K562 (cell line): ENCODE results near the gene RNU11. TPM values are rescaled to one million over a fixed set of nuclear protein-coding genes. Genes with fewer than 3 reads are reported as not detected.

Source experiments
- CEBPZ ChIP-seq: fragments of 150-350 bp; IDR thresholded peaks from 2 replicates; pipeline ENCODE4 v1.6.1; 2014; ENCODE audit warnings: low read depth, mild to moderate bottlenecking, low read length, borderline replicate concordance
- CXXC5 ChIP-seq: fragments of 250-450 bp; sonication (Bioruptor Pico); IDR thresholded peaks from 2 replicates; pipeline ENCODE4 v1.8.0; 2022; ENCODE audit warnings: inconsistent platforms, mild to moderate bottlenecking, moderate library complexity
- ELF2 ChIP-seq: fragments of 250-450 bp; sonication (Bioruptor Pico); IDR thresholded peaks from 2 replicates; pipeline ENCODE4 v1.5.0; 2021; ENCODE audit warnings: mild to moderate bottlenecking
- GTF2A2 ChIP-seq: IDR thresholded peaks from 2 replicates; pipeline ENCODE4 v1.6.1; 2016; ENCODE audit warnings: mild to moderate bottlenecking, missing genetic modification characterization, missing compliant biosample characterization
- HBP1 ChIP-seq: fragments of 450-650 bp; formaldehyde crosslinking; IDR thresholded peaks from 2 replicates; pipeline ENCODE4 v1.4.0; 2022; ENCODE audit warnings: missing genetic modification characterization
- HDAC3 ChIP-seq: fragments of 450-650 bp; IDR thresholded peaks from 2 replicates; pipeline ENCODE4 v1.6.1; 2018; ENCODE audit warnings: borderline replicate concordance, mild to moderate bottlenecking, moderate library complexity; ENCODE audit not compliant: partially characterized antibody
- KAT7 ChIP-seq: sonication (generic); formaldehyde crosslinking; IDR thresholded peaks from 2 replicates; pipeline ENCODE4 v1.8.0; 2022; ENCODE audit warnings: missing genetic modification reagents, mild to moderate bottlenecking, borderline replicate concordance
- POLR2G ChIP-seq: fragments of 200-400 bp; formaldehyde crosslinking; IDR thresholded peaks from 2 replicates; pipeline ENCODE4 v1.6.1; 2017; ENCODE audit warnings: low read depth, mild to moderate bottlenecking, antibody characterized with exemption, low read length, moderate library complexity
- SNAPC5 ChIP-seq: fragments of 250-450 bp; sonication (Bioruptor Pico); IDR thresholded peaks from 2 replicates; pipeline ENCODE4 v1.8.0; 2021; ENCODE audit warnings: moderate library complexity, mild to moderate bottlenecking, inconsistent platforms
- SP1 ChIP-seq: sonication (generic); formaldehyde crosslinking; IDR thresholded peaks from 2 replicates; pipeline ENCODE4 v1.8.1; 2022; ENCODE audit warnings: mild to moderate bottlenecking, missing genetic modification reagents
- SRSF1 ChIP-seq: fragments of 200-400 bp; formaldehyde crosslinking; IDR thresholded peaks from 2 replicates; pipeline ENCODE4 v1.6.1; 2017; ENCODE audit warnings: mild to moderate bottlenecking, low read depth, low read length, moderate library complexity
- THAP12 ChIP-seq: fragments of 250-450 bp; sonication (Bioruptor Pico); IDR thresholded peaks from 2 replicates; pipeline ENCODE4 v1.9.0; 2021; ENCODE audit warnings: mild to moderate bottlenecking, inconsistent platforms
- THRB ChIP-seq: fragments of 450-650 bp; formaldehyde crosslinking; conservative IDR thresholded peaks from 2 replicates; pipeline ENCODE4 v1.4.0; 2022; ENCODE audit warnings: mild to moderate bottlenecking, missing genetic modification characterization
- ZNF253 ChIP-seq: fragments of 250-450 bp; sonication (Bioruptor Pico); conservative IDR thresholded peaks from 2 replicates; pipeline ENCODE4 v1.6.1; 2021; ENCODE audit warnings: mild to moderate bottlenecking
- ZNF766 ChIP-seq: fragments of 200-800 bp; sonication (Bioruptor generic); conservative IDR thresholded peaks from 2 replicates; pipeline ENCODE4 v1.6.1; 2016; ENCODE audit warnings: missing genetic modification characterization, missing compliant biosample characterization
- polyA plus RNA-seq, 8 experiments: library from polyadenylated mRNA; depleted of rRNA in 4 of 8; stranded (reverse) in 5 of 8; unstranded in 3 of 8; fragments of >200 nt; fragmentation: Nextera tagmentation in 2 of 8; fragmentation: Illumina TruSeq in 1 of 8; extraction: Ambion mirVana in 2 of 8; extraction: Trizol in 1 of 8; gene quantifications; 2 replicates each; pipeline versions ENCODE4 v1.2.1 to v1.2.3, GENCODE V29; 2011 to 2014; ENCODE audit warnings: inconsistent platforms in 1 of 8, missing spikeins in 1 of 8
- total RNA-seq, 7 experiments: library from RNA; depleted of rRNA in 6 of 7; stranded (reverse); fragments of >200 nt in 6 of 7; fragmentation: Illumina TruSeq in 2 of 7; extraction: Trizol in 2 of 7; gene quantifications; 2 replicates each; pipeline versions ENCODE4 v1.2.1 to v1.2.3, GENCODE V29; 2011 to 2021; ENCODE audit warnings: low replicate concordance in 1 of 7

Gene RNU11
- total and polyA plus RNA-seq, 9 of the 15 experiments (the other 6 are each of a cell fraction or from before 2014, with no cell fraction given): not detected

GRCh38 chr1:28648008-28648473 lies 359 bp upstream of the RNU11 start (continued):
- TF ChIP-seq SRSF1: no peak
- TF ChIP-seq THRB: 0 out of 2 replicates have a peak, but pooled peaks have one; percentile 5
- no peak for TF ChIP-seq HDAC3
- TF ChIP-seq CXXC5: 0 out of 2 replicates have a peak, but pooled peaks have one; percentile 21
- no peak for TF ChIP-seq POLR2G
- TF ChIP-seq SNAPC5 (CRISPR knock-in tag): no peak
- peak; percentile 80; the same call in 1 of the 2 replicates for TF ChIP-seq HBP1 (CRISPR knock-in tag)
- TF ChIP-seq CEBPZ: no peak
- no peak for TF ChIP-seq GTF2A2 (tag)
- no peak for TF ChIP-seq KAT7 (CRISPR knock-in tag)
- peak; percentile 70 for TF ChIP-seq ZNF766 (CRISPR knock-in tag)
- TF ChIP-seq ZNF253: 0 out of 2 replicates have a peak, but pooled peaks have one; percentile 56
- peak; percentile 64; the same call in 1 of the 2 replicates for TF ChIP-seq ELF2 (CRISPR knock-in tag)
- TF ChIP-seq SP1 (CRISPR knock-in tag): no peak
- peak; percentile 36; the same call in 1 of the 2 replicates for TF ChIP-seq THAP12 (CRISPR knock-in tag)
